Neural crest cell (in vitro differentiated cells): ENCODE data around the gene KIAA1755. TPM values are rescaled to one million over a fixed set of nuclear protein-coding genes. Genes with fewer than 3 reads are reported as not detected.

Experiments used
- DNase-seq: peaks from one replicate; pipeline ENCODE4 v3.0.0; 2021; ENCODE audit warnings: low read depth, mixed read lengths, low spot score
- H3K27ac Mint-ChIP-seq: one replicate; pipeline ENCODE4 v1.8.0; 2021; ENCODE audit warnings: mild to moderate bottlenecking, mixed read lengths; ENCODE audit not compliant: unreplicated experiment
- H3K27me3 Mint-ChIP-seq: 2 replicates; pipeline ENCODE4 v1.8.0; 2021; ENCODE audit warnings: low read depth, mild to moderate bottlenecking, mixed read lengths
- H3K36me3 Mint-ChIP-seq: 2 replicates; pipeline ENCODE4 v1.8.0; 2021; ENCODE audit warnings: low read depth, mild to moderate bottlenecking, mixed read lengths
- H3K4me1 Mint-ChIP-seq: 2 replicates; pipeline ENCODE4 v1.8.0; 2021; ENCODE audit warnings: mixed read lengths
- H3K4me3 Mint-ChIP-seq: one replicate; pipeline ENCODE4 v1.8.0; 2021; ENCODE audit warnings: mild to moderate bottlenecking, mixed read lengths
- H3K9me3 Mint-ChIP-seq: 2 replicates; pipeline ENCODE4 v1.8.0; 2021; ENCODE audit warnings: mixed read lengths
- CTCF ChIP-seq: fragments of 200-600 bp; sonication (generic); conservative IDR thresholded peaks from 2 replicates; pipeline ENCODE4 v1.5.0; 2021; ENCODE audit warnings: antibody characterized with exemption, mild to moderate bottlenecking
- total RNA-seq: library from RNA; stranded (reverse); gene quantifications from 2 replicates; pipeline ENCODE4 v1.2.1, GENCODE V29; 2021

KIAA1755 gene
- total RNA-seq, 1 donor from 2014 or later = 8.6 TPM

GRCh38 chr20:38227420-38228360, 32.8 kb downstream of the KIAA1755 start:
- Mint-ChIP-seq H3K4me1 (peaks cover 9% of the 10 kb centered on the region), H3K9me3 (no peaks in the 10 kb centered on the region), H3K36me3 (no peaks in the 10 kb centered on the region), H3K4me3 (no peak overlapping the region), H3K27me3 (no peaks in the 10 kb centered on the region), H3K27ac (no peak overlapping the region)
- no peak for TF ChIP-seq CTCF
- DNase-seq = no peak

GRCh38 chr20:38226553-38226952, 34.0 kb downstream of the KIAA1755 start:
- no peak for DNase-seq

GRCh38 chr20:38225900-38226263, 34.7 kb downstream of the KIAA1755 start:
- no peak for DNase-seq
- Mint-ChIP-seq H3K27ac (peak overlapping the region; percentile 48), H3K36me3 (no peaks in the 10 kb centered on the region), H3K4me1 (peaks cover 8% of the 10 kb centered on the region), H3K27me3 (no peaks in the 10 kb centered on the region), H3K9me3 (no peaks in the 10 kb centered on the region), H3K4me3 (no peak overlapping the region)
- TF ChIP-seq CTCF = no peak

More at GRCh38 chr20:38226553-38226952, 34.0 kb downstream of the KIAA1755 start:
- Mint-ChIP-seq H3K27me3 (no peaks in the 10 kb centered on the region), H3K9me3 (no peaks in the 10 kb centered on the region), H3K4me3 (no peak overlapping the region), H3K27ac (no peak overlapping the region), H3K36me3 (no peaks in the 10 kb centered on the region), H3K4me1 (peaks cover 9% of the 10 kb centered on the region)
- no peak for TF ChIP-seq CTCF

GRCh38 chr20:38225240-38225899, 35.2 kb downstream of the KIAA1755 start:
- Mint-ChIP-seq H3K27ac (peak overlapping the region; percentile 8), H3K36me3 (no peaks in the 10 kb centered on the region), H3K4me1 (peaks cover 10% of the 10 kb centered on the region), H3K4me3 (no peak overlapping the region), H3K9me3 (no peaks in the 10 kb centered on the region), H3K27me3 (no peaks in the 10 kb centered on the region)
- TF ChIP-seq CTCF = no peak
- DNase-seq = no peak

- Mint-ChIP-seq H3K27me3 (no peaks in the 10 kb centered on the region), H3K27ac (no peak overlapping the region), H3K9me3 (no peaks in the 10 kb centered on the region), H3K4me3 (no peak overlapping the region), H3K4me1 (peaks cover 10% of the 10 kb centered on the region), H3K36me3 (no peaks in the 10 kb centered on the region)
- TF ChIP-seq CTCF = no peak
- no peak for DNase-seq
These were observed 36.0 kb downstream of the KIAA1755 start for GRCh38 chr20:38224531-38224930.
